BLaER1 treated with 17β-estradiol and CSF1 and Interleukin-3, amounts not matched to agents 10 nM and 100 nM (cell line): ENCODE results near the gene MOGAT3.
A peak's percentile ranks its signal among the peaks of the same experiment; 100 is the strongest.

Experiments
- H3K27ac ChIP-seq, 11 experiments: shearing (Covaris generic); formaldehyde crosslinking; 2 replicates each; pipeline ENCODE4 v1.8.1; 2022
- H3K27me3 ChIP-seq, 11 experiments: shearing (Covaris generic); formaldehyde crosslinking; 2 replicates each; pipeline ENCODE4 v1.8.1; 2022
- H3K36me3 ChIP-seq, 11 experiments: shearing (Covaris generic); formaldehyde crosslinking; 2 replicates each; pipeline ENCODE4 v1.8.1; 2022
- H3K4me1 ChIP-seq, 10 experiments: shearing (Covaris generic); formaldehyde crosslinking; 2 replicates each; pipeline ENCODE4 v1.8.1; 2022
- H3K4me2 ChIP-seq, 11 experiments: shearing (Covaris generic); formaldehyde crosslinking; 2 replicates each; pipeline ENCODE4 v1.8.1; 2022
- H3K4me3 ChIP-seq, 10 experiments: shearing (Covaris generic); formaldehyde crosslinking; 2 replicates each; pipeline ENCODE4 v1.8.1; 2022
- H3K9ac ChIP-seq, 11 experiments: shearing (Covaris generic); formaldehyde crosslinking; 2 replicates each; pipeline ENCODE4 v1.8.1; 2022
- H3K9me3 ChIP-seq, 11 experiments: shearing (Covaris generic); formaldehyde crosslinking; replicated peaks in 1 of 11; 2 replicates each; pipeline ENCODE4 v1.8.1; 2022
- H4K20me1 ChIP-seq, 11 experiments: shearing (Covaris generic); formaldehyde crosslinking; 2 replicates each; pipeline ENCODE4 v1.8.1; 2022
- Cebpa-rat ChIP-seq, 11 experiments: shearing (Covaris generic); IDR thresholded peaks; 2 replicates each; pipeline ENCODE4 v1.8.1; 2022

Gene MOGAT3

GRCh38 chr7:101200862-101201599 is at the start of gene MOGAT3:
Gene MOGAT3, minus strand, starts transcription at chr7:101201036. Its CDS starts 182 bp downstream, at chr7:101200854.
- no peak for TF ChIP-seq Cebpa-rat (IDR thresholded peaks at IDR 0.05)
- Histone ChIP-seq H3K27me3 (peaks cover 35 to 47% (median 42%) of the 10 kb centered on the region in 11 experiments), H3K27ac (no peak within 1 kb of the TSS), H4K20me1 (peaks cover 0 to 9% (median 0%) of the 10 kb centered on the region in 11 experiments; a peak in 2 of 22 replicates), H3K4me2 (no peak within 1 kb of the TSS), H3K36me3 (peaks cover 0 to 7% (median 4%) of the 10 kb centered on the region in 11 experiments; a peak in 13 of 22 replicates), H3K9me3 (no peaks in the 10 kb centered on the region), H3K4me1 (peaks cover 20 to 39% (median 29%) of the 10 kb centered on the region in 10 experiments), H3K9ac (no peak within 1 kb of the TSS), H3K4me3 (no peak within 1 kb of the TSS)

- Histone ChIP-seq H3K36me3 (peaks cover 28 to 55% (median 48%) of the 10 kb centered on the region in 11 experiments), H3K9ac (peak overlapping the region; percentile 84 to 94 (median 90))
Observed at GRCh38 chr7:101250324-101250723, 49.5 kb upstream of the MOGAT3 start.

GRCh38 chr7:101248276-101248675 is 47.4 kb upstream of the MOGAT3 start:
- no peak for TF ChIP-seq Cebpa-rat (IDR thresholded peaks at IDR 0.05)
- H3K36me3 ChIP-seq, result peaks cover 28 to 62% (median 51%) of the 10 kb centered on the region in 11 experiments

More at GRCh38 chr7:101250324-101250723, 49.5 kb upstream of the MOGAT3 start:
- no peaks in the 10 kb centered on the region for H3K9me3 ChIP-seq
- H3K27ac ChIP-seq, result peak overlapping the region in 4 of 11 experiments; percentile 11 to 27 (median 14); a peak in 1 of 22 replicates
- H4K20me1 ChIP-seq, result peaks cover 14 to 66% (median 42%) of the 10 kb centered on the region in 11 experiments; a peak in 18 of 22 replicates
- no peaks in the 10 kb centered on the region for H3K27me3 ChIP-seq
- peak overlapping the region; percentile 90 to 99 (median 96) for H3K4me2 ChIP-seq
- peak overlapping the region; percentile 76 to 99 (median 96); a peak in 18 of 20 replicates for H3K4me3 ChIP-seq
- H3K4me1 ChIP-seq, result peaks cover 27 to 42% (median 36%) of the 10 kb centered on the region in 10 experiments
- TF ChIP-seq Cebpa-rat (IDR thresholded peaks at IDR 0.05), result no peak

DNA sequence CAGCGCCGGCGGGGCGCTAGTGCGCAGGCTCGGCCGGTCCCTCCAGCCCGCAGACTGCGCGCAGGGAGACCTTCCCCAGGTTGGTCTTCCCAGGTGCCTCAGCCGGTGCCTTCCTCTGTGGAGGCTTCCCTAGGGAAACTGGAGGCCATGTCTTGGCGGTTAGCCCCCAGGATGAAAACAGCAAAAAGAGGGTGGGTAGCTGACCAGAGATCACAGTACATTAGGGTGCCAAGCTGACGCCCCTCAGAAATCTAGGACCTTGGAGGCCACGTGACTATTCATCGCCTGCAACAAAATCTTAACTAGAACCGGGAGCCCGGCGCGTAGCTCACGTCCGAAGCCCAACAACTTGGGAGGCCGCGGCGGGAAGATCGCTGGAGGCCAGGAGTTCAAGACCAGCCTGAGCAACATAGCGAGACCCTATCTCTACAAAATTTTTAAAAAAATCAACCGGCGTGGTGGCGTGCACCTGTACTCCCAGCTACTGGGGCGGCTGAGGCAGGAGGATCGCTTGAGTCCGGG is 44.4 kb upstream of the MOGAT3 start:
- H3K27ac ChIP-seq, result peak overlapping the region; percentile 82 to 93 (median 88); a peak in 21 of 22 replicates
- peak overlapping the region; percentile 83 to 94 (median 89) for H3K9ac ChIP-seq
- H3K9me3 ChIP-seq, result no peaks in the 10 kb centered on the region
- TF ChIP-seq Cebpa-rat (IDR thresholded peaks at IDR 0.05), result no peak
- H3K4me3 ChIP-seq, result peak overlapping the region; percentile 71 to 81 (median 78)
- H3K36me3 ChIP-seq, result peaks cover 38 to 79% (median 65%) of the 10 kb centered on the region in 11 experiments
- peaks cover 52 to 64% (median 61%) of the 10 kb centered on the region in 10 experiments for H3K4me1 ChIP-seq
- H3K4me2 ChIP-seq, result peak overlapping the region; percentile 77 to 96 (median 92)
- peaks cover 11 to 65% (median 38%) of the 10 kb centered on the region in 11 experiments; a peak in 17 of 22 replicates for H4K20me1 ChIP-seq
- H3K27me3 ChIP-seq, result no peaks in the 10 kb centered on the region

More at GRCh38 chr7:101248276-101248675, 47.4 kb upstream of the MOGAT3 start:
- Histone ChIP-seq H4K20me1 (peaks cover 20 to 77% (median 47%) of the 10 kb centered on the region in 11 experiments; a peak in 18 of 22 replicates), H3K27ac (no peak overlapping the region), H3K4me3 (no peak overlapping the region), H3K4me2 (no peak overlapping the region), H3K9me3 (no peaks in the 10 kb centered on the region), H3K4me1 (peaks cover 38 to 50% (median 47%) of the 10 kb centered on the region in 10 experiments), H3K9ac (no peak overlapping the region), H3K27me3 (no peaks in the 10 kb centered on the region)

GRCh38 chr7:101244375-101245146 is 43.7 kb upstream of the MOGAT3 start, which contains the start of gene FIS1:
Gene FIS1, minus strand, starts transcription at chr7:101245081. Its CDS starts 77 bp downstream, at chr7:101245004.
- H3K9me3 ChIP-seq, result no peaks in the 10 kb centered on the region
- H3K27ac ChIP-seq, result peak within 1 kb of the TSS; percentile 82 to 93 (median 88)
- TF ChIP-seq Cebpa-rat (IDR thresholded peaks at IDR 0.05), result no peak
- peaks cover 54 to 65% (median 61%) of the 10 kb centered on the region in 10 experiments for H3K4me1 ChIP-seq
- H3K4me2 ChIP-seq, result peak within 1 kb of the TSS; percentile 77 to 96 (median 92)
- peaks cover 8 to 59% (median 39%) of the 10 kb centered on the region in 11 experiments; a peak in 17 of 22 replicates for H4K20me1 ChIP-seq
- peak within 1 kb of the TSS; percentile 71 to 81 (median 78) for H3K4me3 ChIP-seq
- no peaks in the 10 kb centered on the region for H3K27me3 ChIP-seq
- peaks cover 39 to 79% (median 67%) of the 10 kb centered on the region in 11 experiments for H3K36me3 ChIP-seq
- peak within 1 kb of the TSS; percentile 83 to 94 (median 89) for H3K9ac ChIP-seq

GRCh38 chr7:101243646-101244374 is 43.0 kb upstream of the MOGAT3 start:
- TF ChIP-seq Cebpa-rat (IDR thresholded peaks at IDR 0.05), result no peak
- H3K4me2 ChIP-seq, result peak overlapping the region; percentile 77 to 96 (median 92)
- H3K4me1 ChIP-seq, result peaks cover 59 to 73% (median 63%) of the 10 kb centered on the region in 10 experiments
- H3K36me3 ChIP-seq, result peaks cover 34 to 76% (median 61%) of the 10 kb centered on the region in 11 experiments; a peak in 20 of 22 replicates
- peak overlapping the region; percentile 71 to 81 (median 78) for H3K4me3 ChIP-seq
- peaks cover 7 to 51% (median 33%) of the 10 kb centered on the region in 11 experiments; a peak in 17 of 22 replicates for H4K20me1 ChIP-seq
- H3K27ac ChIP-seq, result peak overlapping the region; percentile 82 to 93 (median 88)
- no peaks in the 10 kb centered on the region for H3K27me3 ChIP-seq
- H3K9me3 ChIP-seq, result no peaks in the 10 kb centered on the region
- peak overlapping the region; percentile 83 to 94 (median 89) for H3K9ac ChIP-seq

GRCh38 chr7:101241443-101242349 is 40.9 kb upstream of the MOGAT3 start:
- no peak overlapping the region for H3K4me3 ChIP-seq
- H3K9me3 ChIP-seq, result no peaks in the 10 kb centered on the region
- no peaks in the 10 kb centered on the region for H3K27me3 ChIP-seq
- H3K36me3 ChIP-seq, result peaks cover 26 to 60% (median 44%) of the 10 kb centered on the region in 11 experiments; a peak in 19 of 22 replicates
- no peak for TF ChIP-seq Cebpa-rat (IDR thresholded peaks at IDR 0.05)
- peak overlapping the region in 7 of 11 experiments; percentile 25 to 86 (median 81); a peak in 9 of 22 replicates for H3K27ac ChIP-seq
- H3K4me1 ChIP-seq, result peaks cover 80 to 91% (median 83%) of the 10 kb centered on the region in 10 experiments
- peaks cover 0 to 53% (median 22%) of the 10 kb centered on the region in 11 experiments; a peak in 14 of 22 replicates for H4K20me1 ChIP-seq
- H3K4me2 ChIP-seq, result peak overlapping the region; percentile 90 to 100 (median 98); a peak in 21 of 22 replicates
- peak overlapping the region in 6 of 11 experiments; percentile 13 to 42 (median 24); a peak in 5 of 22 replicates for H3K9ac ChIP-seq
